GM12878 (cell line): Measurements from ENCODE around the gene RBBP4. TPM values are rescaled to one million over a fixed set of nuclear protein-coding genes. Genes with fewer than 3 reads are reported as not detected.

Experiments used
- CREB1 ChIP-seq: IDR thresholded peaks from 2 replicates; pipeline ENCODE4 v1.6.1; 2012; ENCODE audit warnings: low read depth, mild to moderate bottlenecking, inconsistent platforms
- GATAD2B ChIP-seq: fragments of 450-650 bp; conservative IDR thresholded peaks from 2 replicates; pipeline ENCODE4 v1.6.1; 2017; ENCODE audit warnings: low read depth, mild to moderate bottlenecking, moderate library complexity
- MYC ChIP-seq: IDR thresholded peaks from 2 replicates; pipeline ENCODE4 v1.6.1; 2011; ENCODE audit warnings: mild to moderate bottlenecking, low read length, moderate library complexity, inconsistent platforms; ENCODE audit not compliant: insufficient read depth, insufficient replicate concordance, insufficient read length, severe bottlenecking
- NBN ChIP-seq: fragments of 450-650 bp; IDR thresholded peaks from 2 replicates; pipeline ENCODE4 v1.6.1; 2016
- POLR2AphosphoS5 ChIP-seq: IDR thresholded peaks from 2 replicates; pipeline ENCODE4 v1.6.1; 2011; ENCODE audit warnings: mild to moderate bottlenecking, low read length, inconsistent platforms
- RUNX3 ChIP-seq: IDR thresholded peaks from 2 replicates; pipeline ENCODE4 v1.6.1; 2012; ENCODE audit warnings: low read length, inconsistent platforms
- SP1 ChIP-seq: IDR thresholded peaks from one replicate; pipeline ENCODE4 v1.6.1; 2011; ENCODE audit warnings: low read depth, low read length
- polyA plus RNA-seq, 11 experiments: library from polyadenylated mRNA; depleted of rRNA in 4 of 11; unstranded in 6 of 11; stranded (reverse) in 5 of 11; fragments of >200 nt; fragmentation: Nextera tagmentation in 4 of 11; fragmentation: Illumina TruSeq in 1 of 11; extraction: Ambion mirVana in 4 of 11; extraction: Trizol in 1 of 11; gene quantifications; 1 replicate in 1 of 11; 2 replicates in 10 of 11; pipeline versions ENCODE4 v1.2.1 to v1.2.3, GENCODE V29; 2011 to 2016; ENCODE audit warnings: inconsistent platforms in 2 of 11, missing spikeins in 2 of 11, low read depth in 1 of 11
- total RNA-seq, 4 experiments: library from RNA; depleted of rRNA in 3 of 4; stranded (reverse); fragments of >200 nt in 3 of 4; fragmentation: Illumina TruSeq in 1 of 4; extraction: Trizol in 1 of 4; gene quantifications; 2 replicates each; pipeline versions ENCODE4 v1.2.1 to v1.2.3, GENCODE V29; 2013 to 2021
- TF ChIP-seq, protein P1 (sequence below): IDR thresholded peaks from 2 replicates; pipeline ENCODE4 v1.6.1; 2011; ENCODE audit warnings: low read depth, low read length, improper control_type of control experiment, borderline replicate concordance
- TF ChIP-seq, protein P2 (sequence below): fragments of 450-650 bp; IDR thresholded peaks from 2 replicates; pipeline ENCODE4 v1.6.1; 2018; ENCODE audit warnings: borderline replicate concordance, mild to moderate bottlenecking; ENCODE audit not compliant: partially characterized antibody

The RBBP4 gene
- total and polyA plus RNA-seq, 10 of the 15 experiments (the other 5 are each of a cell fraction or from before 2014, with no cell fraction given), result 120 to 357 (median 231) TPM

DNA sequence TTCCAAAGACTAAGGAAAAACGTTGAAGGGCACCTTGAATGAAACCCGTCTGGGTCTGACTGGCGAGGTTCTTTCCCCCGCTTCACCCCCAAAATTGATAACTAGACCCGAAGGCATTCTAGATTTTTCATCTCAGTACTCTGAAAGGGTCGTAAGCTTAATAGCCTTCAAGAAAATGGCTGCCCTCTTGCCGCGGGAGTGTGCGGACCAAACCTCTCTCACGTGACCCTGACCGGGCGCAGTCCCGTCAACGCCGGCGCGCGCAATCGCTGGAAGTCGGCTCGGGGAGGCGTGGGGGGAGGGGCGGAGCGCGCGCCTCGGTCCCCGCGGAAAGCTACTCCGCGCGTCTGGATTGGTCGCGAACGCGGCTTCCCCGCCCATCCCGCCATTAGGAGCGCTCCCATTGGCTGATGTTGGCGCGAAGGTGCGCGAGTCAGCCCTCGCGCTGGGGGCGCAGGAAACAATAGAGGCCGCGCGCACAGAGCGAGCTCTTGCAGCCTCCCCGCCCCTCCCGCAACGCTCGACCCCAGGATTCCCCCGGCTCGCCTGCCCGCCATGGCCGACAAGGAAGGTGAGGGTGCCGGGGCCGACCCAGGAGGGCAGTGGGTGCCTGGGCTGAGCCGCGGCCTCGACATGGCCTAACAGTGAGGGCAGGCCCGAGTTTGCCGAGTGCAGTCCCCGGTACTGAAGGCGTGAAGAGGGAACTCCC is at the start of gene RBBP4 (continued):
- TF ChIP-seq, protein P1, sequence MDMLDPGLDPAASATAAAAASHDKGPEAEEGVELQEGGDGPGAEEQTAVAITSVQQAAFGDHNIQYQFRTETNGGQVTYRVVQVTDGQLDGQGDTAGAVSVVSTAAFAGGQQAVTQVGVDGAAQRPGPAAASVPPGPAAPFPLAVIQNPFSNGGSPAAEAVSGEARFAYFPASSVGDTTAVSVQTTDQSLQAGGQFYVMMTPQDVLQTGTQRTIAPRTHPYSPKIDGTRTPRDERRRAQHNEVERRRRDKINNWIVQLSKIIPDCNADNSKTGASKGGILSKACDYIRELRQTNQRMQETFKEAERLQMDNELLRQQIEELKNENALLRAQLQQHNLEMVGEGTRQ, result peak; percentile 69
- TF ChIP-seq GATAD2B (0 out of 2 replicates have a peak, but pooled peaks have one; percentile 16), CREB1 (peak; percentile 80; the same call in 1 of the 2 replicates), NBN (no peak; the same call in none of the 2 replicates), MYC (no peak), POLR2AphosphoS5 (peak; percentile 21), SP1 (peak; percentile 90), RUNX3 (no peak; the same call in none of the 2 replicates)
- TF ChIP-seq, protein P2, sequence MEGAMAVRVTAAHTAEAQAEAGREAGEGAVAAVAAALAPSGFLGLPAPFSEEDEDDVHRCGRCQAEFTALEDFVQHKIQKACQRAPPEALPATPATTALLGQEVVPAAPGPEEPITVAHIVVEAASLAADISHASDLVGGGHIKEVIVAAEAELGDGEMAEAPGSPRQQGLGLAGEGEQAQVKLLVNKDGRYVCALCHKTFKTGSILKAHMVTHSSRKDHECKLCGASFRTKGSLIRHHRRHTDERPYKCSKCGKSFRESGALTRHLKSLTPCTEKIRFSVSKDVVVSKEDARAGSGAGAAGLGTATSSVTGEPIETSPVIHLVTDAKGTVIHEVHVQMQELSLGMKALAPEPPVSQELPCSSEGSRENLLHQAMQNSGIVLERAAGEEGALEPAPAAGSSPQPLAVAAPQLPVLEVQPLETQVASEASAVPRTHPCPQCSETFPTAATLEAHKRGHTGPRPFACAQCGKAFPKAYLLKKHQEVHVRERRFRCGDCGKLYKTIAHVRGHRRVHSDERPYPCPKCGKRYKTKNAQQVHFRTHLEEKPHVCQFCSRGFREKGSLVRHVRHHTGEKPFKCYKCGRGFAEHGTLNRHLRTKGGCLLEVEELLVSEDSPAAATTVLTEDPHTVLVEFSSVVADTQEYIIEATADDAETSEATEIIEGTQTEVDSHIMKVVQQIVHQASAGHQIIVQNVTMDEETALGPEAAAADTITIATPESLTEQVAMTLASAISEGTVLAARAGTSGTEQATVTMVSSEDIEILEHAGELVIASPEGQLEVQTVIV, result peak; percentile 17
